Measurements from ENCODE around the gene KIF20A. TPM values are rescaled to one million over a fixed set of nuclear protein-coding genes. Genes with fewer than 3 reads are reported as not detected.

Gene KIF20A
- total RNA-seq, 2 experiments from 2014 or later, result 55.5 to 60.3 TPM

DNA sequence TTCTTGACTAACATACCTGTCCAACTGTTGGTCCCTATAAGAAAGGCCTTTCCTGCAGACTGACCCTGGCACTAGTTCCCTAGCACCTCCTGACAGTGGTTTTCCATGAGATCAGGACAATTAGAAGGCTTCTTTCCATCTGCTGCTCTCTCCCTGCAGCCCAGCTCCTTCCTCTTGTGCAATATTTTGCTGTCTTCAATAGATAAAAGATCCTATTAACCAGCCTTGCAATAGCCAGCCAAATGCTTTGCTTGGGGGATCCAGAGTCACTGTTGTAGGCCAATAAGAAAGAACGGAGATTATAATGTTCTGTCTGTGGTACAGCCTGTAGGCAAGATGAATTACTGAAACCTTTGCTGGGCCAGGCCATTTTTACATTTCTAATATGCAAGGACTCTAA is 21.3 kb upstream of the KIF20A start:
- peaks cover 46% of the 10 kb centered on the region for H3K36me3 Mint-ChIP-seq
- H3K4me3 Mint-ChIP-seq, result no peak overlapping the region
- ChIA-PET POLR2A (no interaction called here), CTCF (no interaction called here)
- no peaks in the 10 kb centered on the region for H3K9me3 Mint-ChIP-seq
- intact Hi-C loops (cut with micrococcal nuclease), result no loop called here
- no peak for DNase-seq
- H3K27ac Mint-ChIP-seq, result no peak overlapping the region
- H3K27me3 Mint-ChIP-seq, result no peaks in the 10 kb centered on the region
- H3K4me1 Mint-ChIP-seq (ENCODE audit: low read depth), result no peaks in the 10 kb centered on the region

DNA sequence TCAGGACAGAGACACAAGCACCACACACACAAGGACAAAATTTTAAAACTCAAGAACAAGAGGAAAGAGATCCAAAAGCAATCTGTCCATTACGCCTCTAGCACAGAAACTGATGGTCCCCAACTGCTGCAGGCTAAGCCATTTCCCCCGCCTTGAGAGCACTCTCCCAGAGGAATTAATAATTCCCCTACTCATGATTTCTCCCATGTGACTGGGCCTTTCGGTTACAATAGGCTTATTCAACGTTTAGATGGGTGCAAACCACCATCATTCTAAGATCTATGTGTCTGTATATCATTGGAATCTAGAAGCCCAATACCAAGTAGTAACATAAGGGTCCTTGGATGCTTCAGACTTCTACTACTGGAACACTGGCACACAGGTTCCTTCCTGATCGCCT is 19.2 kb upstream of the KIF20A start:
- Mint-ChIP-seq H3K27ac (no peak overlapping the region), H3K4me3 (no peak overlapping the region), H3K4me1 (ENCODE audit: low read depth) (no peaks in the 10 kb centered on the region), H3K9me3 (no peaks in the 10 kb centered on the region), H3K27me3 (no peaks in the 10 kb centered on the region), H3K36me3 (peaks cover 65% of the 10 kb centered on the region)
- intact Hi-C loops (cut with micrococcal nuclease), result no loop called here
- ChIA-PET POLR2A (no interaction called here), CTCF (no interaction called here)
- DNase-seq, result no peak

DNA sequence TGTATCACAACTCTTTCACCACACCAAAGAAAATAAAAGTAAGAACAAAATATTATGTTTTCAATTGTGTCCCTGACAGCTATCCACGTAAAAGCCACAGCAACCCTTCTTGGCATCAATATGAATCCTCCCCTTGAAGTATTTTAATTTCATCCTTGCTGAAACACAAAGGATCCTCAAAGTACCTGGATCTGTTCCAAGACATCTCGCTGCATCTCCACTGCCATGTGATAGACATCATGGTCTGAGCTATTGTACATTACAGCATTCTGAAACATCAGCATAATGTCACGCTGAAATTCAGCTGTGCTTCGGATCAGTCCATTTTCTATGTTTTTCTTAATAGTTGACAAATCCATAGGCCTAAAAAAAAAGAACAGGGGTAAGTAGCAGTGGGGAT is 18.2 kb upstream of the KIF20A start:
- no peak overlapping the region for H3K27ac Mint-ChIP-seq
- H3K4me1 Mint-ChIP-seq (ENCODE audit: low read depth), result no peaks in the 10 kb centered on the region
- CTCF ChIA-PET, result interaction anchor here (0.6 kb wide), 1 partner anchor 27 kb away, joined by 3 read pairs; no protein-coding TSS in a partner anchor
- no peaks in the 10 kb centered on the region for H3K9me3 Mint-ChIP-seq
- H3K4me3 Mint-ChIP-seq, result no peak overlapping the region
- peaks cover 74% of the 10 kb centered on the region for H3K36me3 Mint-ChIP-seq
- H3K27me3 Mint-ChIP-seq, result no peaks in the 10 kb centered on the region
- POLR2A ChIA-PET, result no interaction called here
- intact Hi-C loops (cut with micrococcal nuclease), result no loop called here
- DNase-seq, result no peak

DNA sequence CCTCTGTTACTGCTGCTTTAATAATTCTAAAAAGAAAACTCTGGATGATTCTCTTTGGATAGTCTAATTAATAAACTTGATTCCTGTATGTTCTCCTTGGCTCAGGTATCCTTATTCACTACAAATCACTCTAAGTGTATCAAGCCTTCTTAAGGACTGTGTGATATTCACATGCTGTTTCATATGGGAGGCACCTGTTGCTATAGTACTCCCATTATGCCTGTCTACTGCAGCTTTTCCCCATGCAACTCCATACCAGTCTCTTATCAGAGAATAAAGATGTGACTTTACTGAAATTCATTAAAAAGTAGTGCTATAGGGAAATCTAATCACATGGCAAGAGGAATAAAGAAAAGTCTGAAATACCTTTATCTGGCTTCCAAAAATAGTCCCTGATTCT is 15.2 kb upstream of the KIF20A start:
- Mint-ChIP-seq H3K27ac (no peak overlapping the region), H3K9me3 (no peaks in the 10 kb centered on the region), H3K4me1 (ENCODE audit: low read depth) (no peaks in the 10 kb centered on the region), H3K27me3 (no peaks in the 10 kb centered on the region), H3K4me3 (no peak overlapping the region), H3K36me3 (peaks cover 84% of the 10 kb centered on the region)
- CTCF ChIA-PET, result no interaction called here
- DNase-seq, result no peak
- POLR2A ChIA-PET, result no interaction called here
- intact Hi-C loops (cut with micrococcal nuclease), result no loop called here

DNA sequence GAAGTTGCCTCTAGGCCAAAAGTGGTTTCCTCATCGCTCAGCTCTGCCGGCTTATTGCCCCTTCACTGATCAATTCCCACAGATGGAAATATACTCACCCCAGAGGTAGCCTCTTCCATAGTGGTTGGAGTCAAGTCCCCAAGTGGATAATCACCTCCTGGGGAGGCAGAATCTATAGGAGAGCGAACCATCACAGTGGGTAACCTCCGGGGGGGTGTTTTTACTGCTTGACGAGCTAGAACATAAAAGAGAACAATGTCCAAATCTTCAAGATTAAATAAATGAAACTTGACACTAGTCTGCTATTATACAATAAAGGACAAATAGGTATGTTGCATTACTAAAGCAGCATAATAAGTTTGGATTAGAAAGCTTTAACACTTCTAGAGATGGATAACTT is 9.8 kb upstream of the KIF20A start:
- H3K9me3 Mint-ChIP-seq, result no peaks in the 10 kb centered on the region
- ChIA-PET CTCF (no interaction called here), POLR2A (no interaction called here)
- intact Hi-C loops (cut with micrococcal nuclease), result no loop called here
- no peaks in the 10 kb centered on the region for H3K27me3 Mint-ChIP-seq
- DNase-seq, result no peak
- no peak overlapping the region for H3K4me3 Mint-ChIP-seq
- no peaks in the 10 kb centered on the region for H3K4me1 Mint-ChIP-seq (ENCODE audit: low read depth)
- H3K27ac Mint-ChIP-seq, result no peak overlapping the region
- peaks cover 82% of the 10 kb centered on the region for H3K36me3 Mint-ChIP-seq

DNA sequence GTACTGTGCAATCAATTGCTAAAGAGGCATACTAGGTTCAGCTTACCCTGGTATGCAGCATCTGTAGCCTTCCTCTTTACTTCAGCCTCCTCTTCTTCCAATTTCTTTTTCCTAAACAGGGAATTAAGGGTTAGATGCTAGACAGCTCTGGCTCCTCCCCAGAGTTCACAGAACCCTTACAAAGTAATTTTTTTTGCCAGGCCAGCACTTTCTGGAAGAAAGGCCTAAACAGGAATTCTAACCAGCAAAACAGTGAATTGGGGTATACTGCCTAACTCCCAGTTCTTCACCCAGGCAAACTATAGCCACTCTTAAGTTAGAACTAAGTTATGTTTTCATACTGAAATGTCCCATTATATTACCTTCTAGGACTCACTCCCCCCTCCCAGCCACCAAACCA is 8.6 kb upstream of the KIF20A start:
- no peak overlapping the region for H3K27ac Mint-ChIP-seq
- no peaks in the 10 kb centered on the region for H3K27me3 Mint-ChIP-seq
- H3K36me3 Mint-ChIP-seq, result peaks cover 75% of the 10 kb centered on the region
- H3K4me1 Mint-ChIP-seq (ENCODE audit: low read depth), result no peaks in the 10 kb centered on the region
- H3K9me3 Mint-ChIP-seq, result no peaks in the 10 kb centered on the region
- no peak for DNase-seq
- ChIA-PET CTCF (no interaction called here), POLR2A (no interaction called here)
- no peak overlapping the region for H3K4me3 Mint-ChIP-seq
- intact Hi-C loops (cut with micrococcal nuclease), result no loop called here

DNA sequence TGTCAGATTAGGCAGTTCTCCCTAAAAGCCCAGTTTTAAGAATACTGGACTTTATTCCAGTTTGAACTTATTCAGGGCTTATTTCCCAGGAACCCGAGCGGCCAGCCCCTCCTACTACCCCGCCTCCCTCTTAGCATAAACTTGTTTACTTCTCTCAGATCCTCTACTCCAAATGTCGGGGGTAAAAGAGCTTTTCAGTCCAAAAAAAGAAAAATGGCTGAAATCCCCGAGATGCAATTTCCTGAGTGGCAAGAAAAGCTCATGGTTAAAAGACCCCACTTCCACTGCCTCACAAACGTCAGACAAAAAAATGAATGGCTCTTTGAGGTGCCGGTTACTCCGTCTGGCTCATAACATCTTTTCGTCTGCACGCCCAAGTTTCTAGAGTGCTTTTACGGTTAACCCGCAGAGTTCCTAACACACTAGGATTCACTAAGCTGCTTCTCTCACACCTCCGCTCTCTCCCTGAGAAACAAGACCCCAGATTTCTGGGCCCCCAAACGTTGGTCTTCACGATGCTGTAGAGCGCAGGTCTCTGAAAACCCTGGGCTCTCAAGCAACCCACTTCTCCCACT is 884 bp upstream of the KIF20A start:
- no peak overlapping the region for H3K27ac Mint-ChIP-seq
- ChIA-PET CTCF (interaction anchor here (0.9 to 2.4 kb wide), 5 partner anchors 142 to 272 kb away, joined by 3 to 10 read pairs (median 4); partner anchors contain the start of gene KDM3B), POLR2A (interaction anchor here (0.6 to 2.5 kb wide), 5 partner anchors 11 to 285 kb away, joined by 3 to 8 read pairs (median 3); partner anchors contain the start of gene FAM53C)
- peaks cover 35% of the 10 kb centered on the region for H3K36me3 Mint-ChIP-seq
- no peaks in the 10 kb centered on the region for H3K9me3 Mint-ChIP-seq
- intact Hi-C loops (cut with micrococcal nuclease), result loop anchor here (1.0 to 2.0 kb wide), 6 partner anchors 35 to 365 kb away; partner anchors contain the start of genes CDC23, EGR1, ETF1 and FAM13B
- no peaks in the 10 kb centered on the region for H3K27me3 Mint-ChIP-seq
- no peak overlapping the region for H3K4me3 Mint-ChIP-seq
- DNase-seq, result peak; percentile 43
- peaks cover 17% of the 10 kb centered on the region for H3K4me1 Mint-ChIP-seq (ENCODE audit: low read depth)

DNA sequence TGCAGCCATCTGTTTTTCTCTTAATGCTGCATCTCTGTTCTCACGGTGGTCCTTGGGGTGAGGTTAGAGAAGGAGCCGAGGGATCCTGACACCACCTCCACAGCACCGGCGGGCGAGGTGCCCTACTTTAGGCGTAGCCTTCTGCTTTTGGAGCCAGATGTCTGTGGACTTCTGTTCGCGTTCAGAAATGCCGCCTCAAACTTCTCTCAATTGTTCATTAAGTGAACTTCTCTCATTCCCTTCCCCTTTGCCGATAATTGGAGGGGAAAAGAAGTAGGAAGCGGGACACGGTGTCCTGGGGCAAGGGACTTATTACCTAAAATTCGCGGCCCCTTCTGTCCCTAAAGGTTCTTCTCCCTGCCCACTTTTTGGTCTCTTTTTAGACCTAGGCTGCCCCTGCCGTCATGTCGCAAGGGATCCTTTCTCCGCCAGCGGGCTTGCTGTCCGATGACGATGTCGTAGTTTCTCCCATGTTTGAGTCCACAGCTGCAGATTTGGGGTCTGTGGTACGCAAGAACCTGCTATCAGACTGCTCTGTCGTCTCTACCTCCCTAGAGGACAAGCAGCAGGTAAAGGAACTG is 455 bp downstream of the KIF20A start:
- H3K36me3 Mint-ChIP-seq, result peaks cover 39% of the 10 kb centered on the region
- DNase-seq, result peak; percentile 29
- no peak overlapping the region for H3K27ac Mint-ChIP-seq
- H3K9me3 Mint-ChIP-seq, result no peaks in the 10 kb centered on the region
- ChIA-PET CTCF (interaction anchor here (0.6 to 2.5 kb wide), 12 partner anchors 8 to 324 kb away, joined by 3 to 19 read pairs (median 4); partner anchors contain the start of genes CDC25C, FAM53C and KDM3B), POLR2A (interaction anchor here (0.7 to 2.5 kb wide), 5 partner anchors 153 to 396 kb away, joined by 3 to 8 read pairs (median 3); partner anchors contain the start of genes EGR1, ETF1, FAM53C and HSPA9)
- H3K4me3 Mint-ChIP-seq, result no peak overlapping the region
- intact Hi-C loops (cut with micrococcal nuclease), result loop anchor here (1.0 to 2.0 kb wide), 3 partner anchors 147 to 425 kb away; partner anchors contain the start of genes FAM13B, FAM53C and HNRNPA0
- H3K27me3 Mint-ChIP-seq, result no peaks in the 10 kb centered on the region
- peaks cover 17% of the 10 kb centered on the region for H3K4me1 Mint-ChIP-seq (ENCODE audit: low read depth)

DNA sequence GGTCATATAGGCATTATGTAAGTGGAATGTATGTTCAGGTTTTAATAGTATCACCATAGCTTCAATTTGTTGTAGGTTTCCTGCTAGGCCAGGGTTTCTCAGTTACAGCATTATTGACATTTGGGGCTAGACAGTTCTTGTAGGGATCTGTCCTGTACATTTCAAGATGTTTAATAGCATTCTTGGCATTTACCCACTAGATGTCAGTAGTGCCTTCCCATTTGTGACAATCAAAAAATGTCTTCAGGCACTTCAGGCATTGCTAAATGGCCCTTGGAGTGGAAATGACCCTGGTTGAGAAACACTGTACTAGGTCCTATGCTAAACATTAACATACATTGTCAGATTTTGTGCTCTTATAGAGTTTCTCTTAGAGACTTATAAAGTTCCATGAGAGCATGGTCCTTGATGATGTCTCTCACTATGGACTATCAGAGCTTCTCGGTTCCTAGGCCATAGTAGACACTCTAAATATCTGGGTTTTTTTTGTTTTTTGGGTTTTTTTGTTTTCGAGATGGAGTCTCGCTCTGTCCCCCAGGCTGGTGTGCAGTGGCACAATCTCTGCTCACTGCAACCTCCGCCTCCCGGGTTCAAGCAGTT is 1.4 kb downstream of the KIF20A start:
- Mint-ChIP-seq H3K27me3 (no peaks in the 10 kb centered on the region), H3K36me3 (peaks cover 43% of the 10 kb centered on the region), H3K4me3 (no peak overlapping the region), H3K9me3 (no peaks in the 10 kb centered on the region), H3K4me1 (ENCODE audit: low read depth) (peaks cover 17% of the 10 kb centered on the region), H3K27ac (no peak overlapping the region)
- DNase-seq, result no peak
- ChIA-PET CTCF (interaction anchor here (0.6 to 2.5 kb wide), 6 partner anchors 16 to 323 kb away, joined by 3 to 19 read pairs (median 6); partner anchors contain the start of gene KDM3B), POLR2A (no interaction called here)
- intact Hi-C loops (cut with micrococcal nuclease), result loop anchor here (1.0 kb wide), 2 partner anchors 231 to 323 kb away; no protein-coding TSS in a partner anchor

DNA sequence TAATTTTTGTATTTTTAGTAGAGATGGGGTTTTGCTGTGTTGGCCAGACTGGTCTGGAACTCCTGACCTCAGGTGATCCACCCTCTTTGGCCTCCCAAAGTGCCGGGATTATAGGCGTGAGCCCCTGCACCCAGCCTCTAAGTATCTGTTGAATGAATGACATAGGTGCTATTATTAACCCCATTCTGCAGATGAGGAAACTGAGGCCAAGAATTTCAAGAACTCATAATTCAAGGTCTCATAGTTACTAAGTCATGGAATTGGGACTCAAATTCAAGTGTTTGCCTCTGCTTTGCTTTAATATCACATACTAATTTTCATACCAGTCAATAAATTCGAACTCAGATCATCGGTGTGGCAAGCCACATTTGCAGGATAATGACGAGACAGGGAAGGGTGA is 1.9 kb downstream of the KIF20A start:
- Mint-ChIP-seq H3K9me3 (no peaks in the 10 kb centered on the region), H3K27ac (no peak overlapping the region), H3K27me3 (no peaks in the 10 kb centered on the region), H3K4me1 (ENCODE audit: low read depth) (peaks cover 17% of the 10 kb centered on the region), H3K4me3 (no peak overlapping the region), H3K36me3 (peaks cover 47% of the 10 kb centered on the region)
- intact Hi-C loops (cut with micrococcal nuclease), result loop anchor here (1.0 kb wide), 2 partner anchors 230 to 322 kb away; no protein-coding TSS in a partner anchor
- DNase-seq, result no peak
- ChIA-PET CTCF (interaction anchor here (0.6 to 2.5 kb wide), 4 partner anchors 15 to 232 kb away, joined by 3 to 19 read pairs (median 4); partner anchors contain the start of gene KDM3B), POLR2A (no interaction called here)

DNA sequence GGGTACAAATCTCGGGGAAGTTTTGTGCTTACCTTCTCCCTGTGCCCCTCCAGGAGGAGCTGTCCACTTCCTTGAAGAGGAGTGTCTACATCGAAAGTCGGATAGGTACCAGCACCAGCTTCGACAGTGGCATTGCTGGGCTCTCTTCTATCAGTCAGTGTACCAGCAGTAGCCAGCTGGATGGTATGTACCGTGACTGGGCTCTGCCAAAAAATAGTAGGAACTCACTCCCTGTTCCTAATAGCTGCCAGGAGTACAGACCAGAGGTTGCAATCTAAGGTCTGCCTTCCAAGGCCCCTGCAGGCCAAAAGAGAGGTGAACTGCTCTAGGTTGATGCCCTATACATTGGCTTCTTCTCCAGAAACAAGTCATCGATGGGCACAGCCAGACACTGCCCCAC is 3.9 kb downstream of the KIF20A start:
- intact Hi-C loops (cut with micrococcal nuclease), result no loop called here
- Mint-ChIP-seq H3K9me3 (no peaks in the 10 kb centered on the region), H3K27me3 (no peaks in the 10 kb centered on the region), H3K27ac (no peak overlapping the region), H3K4me1 (ENCODE audit: low read depth) (peaks cover 5% of the 10 kb centered on the region), H3K4me3 (no peak overlapping the region), H3K36me3 (peaks cover 53% of the 10 kb centered on the region)
- CTCF ChIA-PET, result interaction anchor here (1.5 kb wide), 1 partner anchor 30 kb away, joined by 3 read pairs; no protein-coding TSS in a partner anchor
- no peak for DNase-seq
- POLR2A ChIA-PET, result no interaction called here

DNA sequence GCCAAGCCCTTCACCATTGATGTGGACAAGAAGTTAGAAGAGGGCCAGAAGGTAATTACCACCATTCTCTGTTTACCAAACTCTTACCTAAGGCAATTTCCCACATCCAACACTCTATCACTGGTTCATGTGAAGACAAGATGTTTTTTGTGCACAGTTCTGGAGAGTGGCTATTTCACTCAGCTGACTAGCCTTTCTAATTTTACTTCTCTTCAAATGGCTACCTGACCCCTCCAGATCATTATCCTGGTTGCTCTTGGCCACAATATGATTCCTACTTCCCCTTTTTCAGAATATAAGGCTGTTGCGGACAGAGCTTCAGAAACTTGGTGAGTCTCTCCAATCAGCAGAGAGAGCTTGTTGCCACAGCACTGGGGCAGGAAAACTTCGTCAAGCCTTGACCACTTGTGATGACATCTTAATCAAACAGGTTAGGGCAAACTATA is 7.1 kb downstream of the KIF20A start:
- intact Hi-C loops (cut with micrococcal nuclease), result no loop called here
- Mint-ChIP-seq H3K27ac (no peak overlapping the region), H3K27me3 (no peaks in the 10 kb centered on the region), H3K4me3 (no peak overlapping the region), H3K4me1 (ENCODE audit: low read depth) (no peaks in the 10 kb centered on the region), H3K36me3 (peaks cover 57% of the 10 kb centered on the region), H3K9me3 (no peaks in the 10 kb centered on the region)
- DNase-seq, result no peak
- POLR2A ChIA-PET, result interaction anchor here (1.0 kb wide), 1 partner anchor 168 kb away, joined by 3 read pairs; no protein-coding TSS in a partner anchor
- CTCF ChIA-PET, result no interaction called here

Measured in activated CD4-positive, alpha-beta memory T cell treated with anti-CD3 and anti-CD28 coated beads for 36 hours (primary cell).